Measurements from ENCODE around the gene STAMBP. TPM values are rescaled to one million over a fixed set of nuclear protein-coding genes. Genes with fewer than 3 reads are reported as not detected.
A peak's percentile ranks its signal among the peaks of the same experiment; 100 is the strongest.

STAMBP gene
- polyA plus RNA-seq, 3 donors from 2014 or later: 46.8 to 56.4 (median 48.6) TPM

GRCh38 chr2:73922681-73923080 lies 93.9 kb downstream of the STAMBP start:
- no peak for DNase-seq
- H3K27ac Mint-ChIP-seq: peak overlapping the region in 3 of 6 donors; percentile 36 to 71 (median 58)
- no peaks in the 10 kb centered on the region for H3K9me3 Mint-ChIP-seq
- H3K4me3 Mint-ChIP-seq: no peak overlapping the region
- H3K27me3 Mint-ChIP-seq (ENCODE audit: low read depth in 3 of 3): peaks cover 4 to 7% (median 5%) of the 10 kb centered on the region in 3 donors
- H3K4me1 Mint-ChIP-seq: peaks cover 14 to 18% of the 10 kb centered on the region in 2 donors
- peaks cover 0 to 4% (median 0%) of the 10 kb centered on the region in 3 donors for H3K36me3 Mint-ChIP-seq

Other genes starting within 250 kb of the STAMBP start
- gene NAT8, start 186.5 kb upstream of the STAMBP start, polyA plus RNA-seq: not detected
- gene TPRKB, start 91.6 kb upstream of the STAMBP start, polyA plus RNA-seq: 10 to 100 TPM; 58.5 to 70.1 (median 59.8) TPM
- 10 to 100 TPM; 52.2 to 65.3 (median 56.0) TPM for gene DUSP11, start 48.9 kb upstream of the STAMBP start, polyA plus RNA-seq
- not detected for gene C2orf78, start 44.8 kb upstream of the STAMBP start, polyA plus RNA-seq
- gene ACTG2, start 64.0 kb downstream of the STAMBP start, polyA plus RNA-seq: not detected
- 100 to 1,000 TPM; 207 to 245 (median 223) TPM for gene DGUOK, start 97.9 kb downstream of the STAMBP start, polyA plus RNA-seq
- gene TET3, start 155.9 kb downstream of the STAMBP start, polyA plus RNA-seq: 1 to 10 TPM in 1 of 3 donors, under 1 TPM in 1, not detected in 1; 0.16 to 1.2 TPM